ENCODE data around the gene PLXND1. TPM values are rescaled to one million over a fixed set of nuclear protein-coding genes. Genes with fewer than 3 reads are reported as not detected.

Gene PLXND1
- total and polyA plus RNA-seq, 11 donors = 40.8 to 218 (median 66.4) TPM

GRCh38 chr3:129609591-129610182 is 3.2 kb upstream of the PLXND1 start:
- peak overlapping the region in 11 of 12 donors; percentile 4 to 98 (median 94) for H3K27ac ChIP-seq
- DNase-seq (no peak), ATAC-seq (no peak)
- no peak overlapping the region for H3K4me3 ChIP-seq
- 12 to 24% (median 20%) methylated on average over 3 of the region's 3 CpGs for WGBS, 4 donors
- H3K9me3 ChIP-seq = no peaks in the 10 kb centered on the region
- intact Hi-C loops (cut with DNase I) = loop anchor here in 7 of 10 donors (5.0 kb wide), 2 partner anchors 47 to 117 kb away; no protein-coding TSS in a partner anchor
- H3K4me1 ChIP-seq = peaks cover 23 to 83% (median 59%) of the 10 kb centered on the region in 12 donors
- peaks cover 0 to 12% (median 3%) of the 10 kb centered on the region in 9 donors for H3K27me3 ChIP-seq
- no peak for TF ChIP-seq POLR2A (IDR thresholded peaks at IDR 0.05)
- no peak for TF ChIP-seq CTCF (IDR thresholded peaks at IDR 0.05)
- no peaks in the 10 kb centered on the region for H3K36me3 ChIP-seq

- 77 to 87% (median 82%) methylated on average over 4 of the region's 4 CpGs for WGBS, 4 donors
- Histone ChIP-seq H3K4me3 (no peak overlapping the region), H3K4me1 (peaks cover 23 to 81% (median 57%) of the 10 kb centered on the region in 12 donors), H3K36me3 (no peaks in the 10 kb centered on the region), H3K27ac (peak overlapping the region in 11 of 12 donors; percentile 88 to 98 (median 94)), H3K9me3 (no peaks in the 10 kb centered on the region), H3K27me3 (peaks cover 0 to 12% (median 3%) of the 10 kb centered on the region in 9 donors)
- peak in 1 of 12 donors; percentile 1 for TF ChIP-seq CTCF (IDR thresholded peaks at IDR 0.05)
- TF ChIP-seq POLR2A (IDR thresholded peaks at IDR 0.05) = no peak
- ATAC-seq (no peak), DNase-seq (peak in 1 of 5 donors; percentile 17)
- intact Hi-C loops (cut with DNase I) = loop anchor here in 7 of 10 donors (5.0 kb wide), 2 partner anchors 47 to 117 kb away; no protein-coding TSS in a partner anchor
These were observed 2.6 kb upstream of the PLXND1 start for GRCh38 chr3:129608936-129609590.

GRCh38 chr3:129608087-129608935 is 1.8 kb upstream of the PLXND1 start:
- Histone ChIP-seq H3K36me3 (no peaks in the 10 kb centered on the region), H3K27ac (peak overlapping the region; percentile 88 to 98 (median 95)), H3K9me3 (no peaks in the 10 kb centered on the region), H3K27me3 (peaks cover 0 to 12% (median 3%) of the 10 kb centered on the region in 9 donors), H3K4me3 (peak overlapping the region in 4 of 12 donors; percentile 50 to 82 (median 67)), H3K4me1 (peaks cover 23 to 86% (median 59%) of the 10 kb centered on the region in 12 donors)
- intact Hi-C loops (cut with DNase I) = loop anchor here in 7 of 10 donors (5.0 kb wide), 2 partner anchors 46 to 116 kb away; no protein-coding TSS in a partner anchor
- ATAC-seq (peak in 3 of 4 donors; percentile 7 to 45 (median 13)), DNase-seq (peak in 1 of 5 donors; percentile 56)
- 45 to 68% (median 55%) methylated on average over 15 to 17 of the region's 17 CpGs for WGBS, 4 donors
- TF ChIP-seq POLR2A (IDR thresholded peaks at IDR 0.05) = no peak
- TF ChIP-seq CTCF (IDR thresholded peaks at IDR 0.05) = peak in 9 of 12 donors; percentile 13 to 49 (median 24)
